ENCODE measurements around the gene MAPK12.

GRCh38 chr22:50226875-50227165, 34.7 kb downstream of the MAPK12 start:
- TF ChIP-seq CTCF (IDR thresholded peaks at IDR 0.05) (no peak), SIN3A (IDR thresholded peaks at IDR 0.05; ENCODE audit: borderline replicate concordance, insufficient read depth, low read depth, low read length) (no peak), POLR2AphosphoS5 (IDR thresholded peaks at IDR 0.05; ENCODE audit: low read depth, low read length) (no peak)
